H1 (cell line): ENCODE measurements around the gene HDAC11.

Experiments used
- CHD1 ChIP-seq: IDR thresholded peaks from 2 replicates; pipeline ENCODE4 v1.6.1; 2012; ENCODE audit warnings: low read depth, low read length, improper control_type of control experiment
- EZH2 ChIP-seq: fragments of 200-600 bp; sonication (generic); IDR thresholded peaks from 2 replicates; pipeline ENCODE4 v1.7.1; 2012; ENCODE audit warnings: low read depth, mild to moderate bottlenecking, moderate library complexity, low read length, inconsistent platforms; ENCODE audit not compliant: severe bottlenecking
- GABPA ChIP-seq: IDR thresholded peaks from 2 replicates; pipeline ENCODE4 v1.6.1; 2011; ENCODE audit warnings: mild to moderate bottlenecking, low read length, moderate library complexity, borderline replicate concordance; ENCODE audit not compliant: insufficient read depth
- HDAC6 ChIP-seq: IDR thresholded peaks from one replicate; pipeline ENCODE4 v1.7.1; 2012; ENCODE audit warnings: low read depth, mild to moderate bottlenecking, inconsistent platforms, low read length, moderate library complexity
- POLR2A ChIP-seq, 2 experiments: IDR thresholded peaks; 1 replicate in 1 of 2; 2 replicates in 1 of 2; pipeline ENCODE4 v1.6.1; 2011; ENCODE audit warnings: low read depth in 2 of 2, low read length in 2 of 2, mild to moderate bottlenecking in 2 of 2; ENCODE audit errors: control extremely low read depth in 1 of 2
- POU5F1 ChIP-seq: IDR thresholded peaks from 2 replicates; pipeline ENCODE4 v1.6.1; 2011; ENCODE audit warnings: low read depth, mild to moderate bottlenecking, low read length, moderate library complexity
- SIX5 ChIP-seq: IDR thresholded peaks from 2 replicates; pipeline ENCODE4 v1.6.1; 2011; ENCODE audit warnings: mild to moderate bottlenecking, low read depth, low read length
- SP2 ChIP-seq: IDR thresholded peaks from 2 replicates; pipeline ENCODE4 v1.6.1; 2012; ENCODE audit warnings: mild to moderate bottlenecking, low read length, inconsistent platforms
- TAF1 ChIP-seq: IDR thresholded peaks from 2 replicates; pipeline ENCODE4 v1.6.1; 2011; ENCODE audit warnings: mild to moderate bottlenecking, low read depth, low read length
- TBP ChIP-seq: IDR thresholded peaks from 2 replicates; pipeline ENCODE4 v1.6.1; 2011; ENCODE audit warnings: low read depth, low read length, improper control_type of control experiment
- TF ChIP-seq, protein P1 (sequence below), 3 experiments: IDR thresholded peaks; 1 replicate in 2 of 3; 2 replicates in 1 of 3; pipeline versions ENCODE4 v1.5.1 to v1.6.1; 2011; ENCODE audit warnings: low read length in 3 of 3, mild to moderate bottlenecking in 3 of 3, inconsistent platforms in 2 of 3, low read depth in 1 of 3, moderate library complexity in 1 of 3; ENCODE audit not compliant: insufficient read depth in 1 of 3; ENCODE audit errors: control extremely low read depth in 1 of 3
- TF ChIP-seq, protein P2 (sequence below): IDR thresholded peaks from 2 replicates; pipeline ENCODE4 v1.6.1; 2012; ENCODE audit warnings: inconsistent platforms

- TF ChIP-seq, protein P1, sequence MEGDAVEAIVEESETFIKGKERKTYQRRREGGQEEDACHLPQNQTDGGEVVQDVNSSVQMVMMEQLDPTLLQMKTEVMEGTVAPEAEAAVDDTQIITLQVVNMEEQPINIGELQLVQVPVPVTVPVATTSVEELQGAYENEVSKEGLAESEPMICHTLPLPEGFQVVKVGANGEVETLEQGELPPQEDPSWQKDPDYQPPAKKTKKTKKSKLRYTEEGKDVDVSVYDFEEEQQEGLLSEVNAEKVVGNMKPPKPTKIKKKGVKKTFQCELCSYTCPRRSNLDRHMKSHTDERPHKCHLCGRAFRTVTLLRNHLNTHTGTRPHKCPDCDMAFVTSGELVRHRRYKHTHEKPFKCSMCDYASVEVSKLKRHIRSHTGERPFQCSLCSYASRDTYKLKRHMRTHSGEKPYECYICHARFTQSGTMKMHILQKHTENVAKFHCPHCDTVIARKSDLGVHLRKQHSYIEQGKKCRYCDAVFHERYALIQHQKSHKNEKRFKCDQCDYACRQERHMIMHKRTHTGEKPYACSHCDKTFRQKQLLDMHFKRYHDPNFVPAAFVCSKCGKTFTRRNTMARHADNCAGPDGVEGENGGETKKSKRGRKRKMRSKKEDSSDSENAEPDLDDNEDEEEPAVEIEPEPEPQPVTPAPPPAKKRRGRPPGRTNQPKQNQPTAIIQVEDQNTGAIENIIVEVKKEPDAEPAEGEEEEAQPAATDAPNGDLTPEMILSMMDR (IDR thresholded peaks at IDR 0.05; ENCODE audit: control extremely low read depth in 1 of 3, insufficient read depth in 1 of 3, low read depth in 1 of 3, low read length in 3 of 3): no peak
- TF ChIP-seq, protein P2, sequence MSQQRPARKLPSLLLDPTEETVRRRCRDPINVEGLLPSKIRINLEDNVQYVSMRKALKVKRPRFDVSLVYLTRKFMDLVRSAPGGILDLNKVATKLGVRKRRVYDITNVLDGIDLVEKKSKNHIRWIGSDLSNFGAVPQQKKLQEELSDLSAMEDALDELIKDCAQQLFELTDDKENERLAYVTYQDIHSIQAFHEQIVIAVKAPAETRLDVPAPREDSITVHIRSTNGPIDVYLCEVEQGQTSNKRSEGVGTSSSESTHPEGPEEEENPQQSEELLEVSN: no peak
- TF ChIP-seq SIX5: no peak
- TF ChIP-seq CHD1: no peak
- TF ChIP-seq TBP: no peak
- no peak for TF ChIP-seq HDAC6
- no peak for TF ChIP-seq POLR2A (IDR thresholded peaks at IDR 0.05; ENCODE audit: control extremely low read depth in 1 of 2, low read depth in 2 of 2, low read length in 2 of 2)
- TF ChIP-seq TAF1: no peak
- no peak for TF ChIP-seq POU5F1
- no peak for TF ChIP-seq GABPA
- TF ChIP-seq SP2: no peak
- no peak for TF ChIP-seq EZH2
Measured at GRCh38 chr3:13492976-13493866, 13.1 kb downstream of the HDAC11 start.
